ENCODE results near the gene NLGN1.

NLGN1 gene

DNA sequence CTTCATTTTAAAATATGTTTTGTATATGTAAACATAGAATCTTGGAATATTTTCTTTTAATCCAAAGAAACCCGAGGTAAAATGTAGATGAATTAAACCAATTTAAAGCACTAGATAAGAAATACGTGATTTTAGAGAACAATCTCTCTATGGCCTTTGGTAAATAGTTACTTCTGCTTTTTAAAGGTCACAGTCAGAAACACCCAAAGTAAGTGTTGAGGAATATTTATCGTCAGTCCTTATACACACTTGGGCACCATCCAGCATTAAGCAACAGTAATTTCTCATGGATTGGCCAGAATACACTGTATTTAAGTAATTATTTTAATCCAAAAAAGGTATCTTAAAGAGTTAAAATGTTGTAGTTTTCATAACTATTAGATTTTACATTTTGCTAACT is 713.2 kb downstream of the NLGN1 start:
- DNase-seq: no peak

DNA sequence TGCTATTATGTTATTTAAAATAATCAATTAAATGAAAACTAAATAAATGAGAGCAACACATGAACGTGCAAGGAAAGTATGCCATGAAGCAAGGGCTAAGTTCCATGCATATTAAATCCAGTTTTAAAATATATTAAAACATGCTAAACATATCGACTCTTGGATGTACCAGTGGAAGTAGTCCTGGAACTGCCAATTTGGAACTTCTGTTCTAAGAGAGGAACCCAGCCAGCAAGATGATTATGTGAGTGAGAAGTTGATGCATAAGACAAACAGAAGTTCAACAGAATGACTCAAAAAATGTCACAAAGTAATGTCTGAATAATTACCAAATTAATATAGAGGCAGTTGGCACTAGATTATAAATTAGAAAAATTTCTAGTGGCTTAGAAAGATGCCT is 714.2 kb downstream of the NLGN1 start:
- no peak for DNase-seq

DNA sequence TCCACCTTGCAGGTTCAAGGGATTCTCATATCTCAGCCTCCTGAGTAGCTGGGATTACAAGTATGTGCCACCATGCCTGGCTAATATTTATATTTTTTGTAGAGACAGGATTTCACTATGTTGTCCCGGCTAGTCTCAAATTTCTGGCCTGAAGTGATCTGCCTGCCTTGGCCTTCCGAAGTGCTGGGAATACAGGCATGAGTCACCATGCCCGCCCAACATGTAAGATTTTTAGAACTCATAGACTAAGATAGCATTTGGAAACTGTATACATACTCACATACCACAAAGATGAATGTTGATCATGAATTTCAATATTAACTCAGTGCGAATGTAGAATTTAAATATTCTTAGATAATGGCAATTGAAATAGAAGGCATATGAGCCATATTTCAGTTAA is 718.9 kb downstream of the NLGN1 start:
- no peak for DNase-seq

DNA sequence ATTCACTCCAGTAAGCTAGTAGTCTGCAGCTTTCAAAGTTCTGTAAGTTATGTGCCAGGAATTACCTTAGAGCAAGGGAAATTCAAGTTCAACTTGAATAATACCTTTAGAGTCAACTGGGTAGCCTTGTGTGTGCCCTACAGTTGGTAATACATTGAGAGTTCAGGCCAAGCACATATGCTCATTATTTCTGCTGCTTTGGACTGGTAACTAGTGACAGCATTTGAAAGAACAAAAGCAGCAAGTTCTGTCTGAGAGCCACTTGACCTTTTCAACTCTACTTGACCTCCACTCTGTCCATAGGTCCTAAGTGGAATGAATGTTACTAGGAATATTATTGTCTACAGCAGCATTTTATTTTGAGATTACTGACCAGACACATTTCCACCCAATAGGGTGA is 723.5 kb downstream of the NLGN1 start:
- DNase-seq: no peak

DNA sequence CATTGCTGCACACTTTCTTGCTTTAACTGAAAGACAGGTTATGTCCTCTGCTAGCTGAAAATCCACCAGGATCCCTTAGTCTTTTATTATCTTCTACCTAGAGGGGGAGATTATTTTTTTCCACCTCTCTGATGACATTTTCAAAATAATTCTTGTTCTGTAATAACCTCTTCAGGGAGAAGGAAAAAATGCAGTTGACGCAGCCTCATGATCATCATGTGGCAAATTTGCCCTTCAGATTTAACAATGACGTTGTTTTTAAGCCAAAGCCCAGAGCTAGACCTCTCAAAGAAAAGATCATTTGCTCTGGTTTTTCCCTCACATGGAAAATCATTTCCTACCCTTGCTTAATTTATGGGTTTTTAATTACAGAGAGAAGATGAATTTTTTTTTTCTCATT is 724.9 kb downstream of the NLGN1 start:
- no peak for DNase-seq

DNA sequence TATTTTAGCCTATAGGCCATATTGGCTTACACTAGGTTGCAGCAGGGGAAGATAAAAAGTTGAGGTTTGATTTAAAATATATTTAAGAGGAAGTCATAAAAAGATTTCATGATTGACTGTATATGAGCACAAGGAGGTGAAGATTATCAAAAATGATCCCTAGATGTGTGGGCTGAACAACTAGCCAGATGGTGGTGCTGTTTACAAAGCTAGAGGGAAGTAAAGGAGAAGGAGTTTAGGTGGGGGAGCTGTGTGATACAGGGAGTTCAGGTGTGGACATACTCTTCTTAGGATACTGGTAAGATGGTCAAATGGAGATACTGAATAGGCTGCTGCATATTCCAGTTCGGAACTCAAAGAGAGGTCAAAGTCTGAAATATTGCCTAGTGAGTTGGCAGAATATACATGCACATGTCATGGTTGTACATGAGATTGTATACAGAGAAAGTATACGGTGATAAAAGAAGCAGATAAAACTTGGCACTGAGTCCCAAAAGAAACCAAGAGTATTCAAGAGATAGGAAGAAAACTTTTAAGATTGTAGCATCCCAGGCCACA is 727.8 kb downstream of the NLGN1 start:
- no peak for DNase-seq

DNA sequence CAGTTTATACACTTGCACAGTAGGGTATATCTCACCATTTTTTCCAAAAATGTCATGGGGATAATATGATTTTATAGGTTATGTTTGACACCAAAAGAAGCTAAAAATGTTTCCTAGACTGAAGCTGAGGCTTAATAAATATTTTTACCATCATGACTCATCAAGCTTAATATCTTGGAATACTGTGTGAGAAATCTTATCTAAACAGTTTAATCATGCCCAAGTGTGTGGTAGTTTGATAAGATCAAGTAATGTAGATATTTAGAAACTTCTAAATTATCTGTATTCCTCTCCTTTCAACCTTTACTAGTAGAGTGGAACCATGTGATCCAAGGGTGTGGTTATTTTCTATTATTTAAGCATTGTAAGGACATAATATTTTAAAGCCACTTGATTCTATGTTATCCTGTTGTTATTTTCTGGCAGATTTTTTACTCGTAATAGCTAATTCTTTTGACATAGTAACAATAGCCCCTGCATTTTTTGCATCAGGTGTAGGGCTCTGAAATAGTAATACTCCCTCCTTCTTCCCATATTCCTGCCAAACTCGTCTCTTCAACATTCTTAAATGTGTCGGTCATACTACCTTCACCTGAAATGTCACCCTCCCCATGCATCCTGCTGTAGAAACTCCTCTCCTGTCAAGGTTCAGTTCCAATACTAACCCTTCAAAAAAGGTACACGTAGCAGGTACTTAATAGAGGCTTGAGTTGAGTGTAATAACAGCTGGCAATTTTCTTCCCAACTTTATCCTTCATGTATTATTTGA is 729.6 kb downstream of the NLGN1 start:
- DNase-seq: no peak

DNA sequence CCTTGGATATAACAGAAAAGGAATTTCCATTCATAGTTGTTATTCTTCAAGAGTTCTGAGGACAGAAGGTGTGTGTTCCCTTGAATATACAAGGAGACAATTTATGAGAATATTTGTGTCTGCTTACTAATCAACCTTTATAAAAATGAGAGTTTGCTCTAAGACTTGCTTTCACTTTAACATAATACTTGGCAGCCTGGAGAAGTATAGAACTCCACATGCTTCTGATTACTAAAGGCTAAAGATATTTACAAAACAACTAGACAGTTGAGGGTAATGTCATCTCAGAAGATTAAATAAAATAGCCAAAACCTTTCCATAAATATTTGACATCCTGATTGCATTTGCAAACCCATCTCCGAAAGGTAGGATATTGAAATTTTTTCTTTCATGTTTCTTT is 734.5 kb downstream of the NLGN1 start:
- DNase-seq: no peak

DNA sequence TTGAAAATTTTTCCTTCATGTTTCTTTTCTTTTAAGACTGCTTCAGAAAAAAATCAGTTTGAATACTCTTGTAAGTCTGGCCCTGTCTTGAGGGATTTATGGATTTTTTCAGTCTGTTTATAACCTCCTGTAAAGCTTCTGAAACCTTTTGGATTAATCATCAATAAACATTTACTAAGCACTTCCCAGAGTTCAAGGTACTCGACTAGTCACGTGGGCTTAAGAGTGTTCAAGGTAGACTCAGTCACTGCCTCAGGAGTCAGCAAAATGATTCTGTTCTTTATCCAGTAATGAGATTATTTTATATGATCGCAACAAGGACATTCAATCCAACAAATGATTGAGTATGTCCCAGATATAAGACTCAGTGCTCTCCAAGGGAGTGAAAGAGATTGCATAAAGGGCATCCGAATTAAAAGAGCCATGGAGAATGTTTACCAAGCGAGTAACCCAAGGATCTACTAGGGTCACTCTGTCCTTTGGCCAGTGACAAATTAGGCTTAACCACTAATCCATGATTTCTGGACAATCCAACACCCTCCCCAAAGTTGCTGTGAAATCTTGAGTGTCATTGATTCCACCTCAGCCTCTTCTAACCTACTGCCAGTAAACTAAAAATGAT is 735.0 kb downstream of the NLGN1 start:
- no peak for DNase-seq

DNA sequence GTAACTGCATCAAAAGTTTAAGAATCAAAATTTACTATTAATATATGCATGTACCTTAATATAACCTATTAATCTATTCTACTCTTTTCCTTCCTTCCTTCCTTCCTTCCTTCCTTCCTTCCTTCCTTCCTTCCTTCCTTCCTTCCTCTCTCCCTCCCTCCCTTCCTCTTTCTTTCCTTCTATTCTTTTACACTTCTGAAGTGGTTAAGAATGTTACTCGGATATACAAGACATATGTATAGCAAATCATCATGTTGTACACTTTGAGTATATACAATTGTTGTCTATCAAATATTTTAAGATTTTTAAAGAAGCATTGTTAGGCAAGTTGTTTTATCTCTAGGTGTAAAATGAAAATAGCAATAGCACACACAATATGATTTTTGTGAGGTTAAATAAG is 748.5 kb downstream of the NLGN1 start:
- DNase-seq: no peak

DNA sequence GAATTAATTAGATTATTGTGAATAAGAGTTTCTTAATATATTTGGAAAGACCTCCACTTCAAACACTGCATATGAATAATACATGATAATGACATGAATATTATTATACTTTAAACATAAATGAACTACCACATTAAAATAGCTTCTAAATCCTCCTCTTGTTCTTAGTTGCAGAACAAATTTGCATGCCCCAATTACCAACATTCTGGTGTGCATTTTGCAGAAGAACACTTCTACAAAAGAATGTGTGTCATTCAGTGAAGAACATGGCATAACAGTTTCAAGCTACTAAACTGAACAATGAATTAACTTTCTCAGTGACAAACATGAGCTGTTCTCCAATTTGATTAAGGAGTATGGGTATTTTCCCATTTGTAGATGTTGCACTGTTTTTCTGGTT is 750.3 kb downstream of the NLGN1 start:
- DNase-seq: no peak

DNA sequence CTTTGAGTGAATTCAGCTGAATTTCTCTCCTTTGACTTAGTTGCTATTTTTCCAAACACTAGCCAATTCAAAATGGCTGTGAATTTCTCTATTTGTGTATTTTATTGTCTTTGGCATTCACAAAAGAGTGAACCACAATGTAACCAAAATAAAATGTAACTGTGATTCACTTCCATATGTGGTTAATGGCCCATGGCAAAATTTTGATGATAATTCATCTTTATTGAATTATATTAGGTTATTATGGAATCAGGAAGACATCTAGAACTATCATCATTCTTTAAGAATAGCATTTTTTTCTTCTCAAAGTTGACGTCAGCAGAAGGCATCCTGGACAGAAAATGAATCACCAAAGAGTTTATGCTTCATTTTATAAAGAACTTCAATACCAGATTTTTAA is 756.3 kb downstream of the NLGN1 start:
- no peak for DNase-seq

DNA sequence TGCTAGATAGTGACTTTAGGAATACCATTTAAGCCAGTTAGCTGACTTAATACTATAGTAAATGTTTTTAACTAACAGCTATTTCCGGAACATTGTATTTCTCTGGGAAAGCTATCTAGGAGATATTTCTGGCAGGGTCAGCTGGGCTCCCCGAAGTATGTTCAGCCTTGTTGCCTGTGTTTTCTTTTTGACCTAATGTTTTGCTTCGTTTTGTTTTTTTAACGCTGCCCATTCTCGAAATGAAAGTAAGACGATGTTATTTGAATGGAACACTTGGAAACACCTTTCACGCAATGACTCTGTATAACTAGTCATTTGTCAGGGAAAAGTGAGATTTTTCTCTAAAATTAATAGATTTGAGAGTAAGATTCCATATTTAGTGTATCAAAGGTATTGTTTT is 758.7 kb downstream of the NLGN1 start:
- DNase-seq: no peak

DNA sequence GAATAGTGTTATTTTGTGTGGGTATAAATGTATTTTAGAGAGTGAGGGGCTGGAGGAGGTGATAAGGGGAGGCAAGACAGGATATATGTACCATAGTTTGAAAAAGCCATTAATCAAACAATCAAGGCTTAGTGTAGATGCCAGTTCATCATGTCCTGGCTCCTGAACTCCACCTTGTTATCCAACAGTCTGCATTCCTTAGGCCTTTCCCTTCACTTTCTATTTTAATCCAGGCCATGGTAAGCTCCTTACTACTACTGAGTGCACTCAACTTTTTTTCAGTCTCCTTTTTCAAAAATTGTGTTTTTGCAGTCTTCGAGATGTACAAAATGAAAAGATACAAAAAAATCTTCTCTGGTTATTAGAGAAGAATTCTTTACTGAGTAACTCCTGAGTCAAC is 761.1 kb downstream of the NLGN1 start:
- DNase-seq: no peak

DNA sequence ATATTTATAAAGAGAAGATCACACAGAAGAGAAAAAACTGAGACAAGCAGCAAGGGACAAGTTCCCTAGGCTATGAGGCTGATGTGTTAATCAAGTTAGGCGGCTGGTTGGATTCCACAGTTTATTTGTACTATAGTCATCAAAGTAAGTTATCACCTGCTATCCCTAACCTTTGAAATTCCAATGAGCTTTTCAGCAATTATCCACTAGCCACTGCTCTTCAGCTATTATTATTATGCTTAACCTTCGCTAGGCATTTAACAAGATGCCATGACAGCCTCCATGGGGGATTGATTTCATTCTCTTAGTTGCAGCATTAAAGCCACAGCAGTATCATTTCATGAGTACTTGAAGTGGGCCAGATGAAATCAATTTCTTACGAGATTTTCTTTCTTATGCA is 762.1 kb downstream of the NLGN1 start:
- DNase-seq: no peak

DNA sequence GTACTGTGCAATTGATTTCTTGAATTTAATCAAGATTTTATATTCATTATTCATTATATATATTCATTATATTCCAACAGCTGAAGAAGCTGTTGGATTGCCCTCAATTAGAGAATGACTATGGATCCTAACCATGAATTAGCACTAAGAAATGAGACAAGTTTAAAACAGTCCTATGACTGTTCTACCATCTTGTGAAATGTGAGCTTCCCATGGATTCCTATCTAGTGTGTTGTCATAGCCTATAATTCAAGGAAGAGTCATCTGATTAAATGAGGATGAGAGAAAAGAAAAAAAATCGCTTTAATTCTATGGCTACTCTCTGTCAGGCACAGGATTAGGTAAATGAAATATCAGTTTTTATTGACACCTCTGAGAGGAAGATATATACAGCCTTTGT is 765.0 kb downstream of the NLGN1 start:
- DNase-seq: no peak

DNA sequence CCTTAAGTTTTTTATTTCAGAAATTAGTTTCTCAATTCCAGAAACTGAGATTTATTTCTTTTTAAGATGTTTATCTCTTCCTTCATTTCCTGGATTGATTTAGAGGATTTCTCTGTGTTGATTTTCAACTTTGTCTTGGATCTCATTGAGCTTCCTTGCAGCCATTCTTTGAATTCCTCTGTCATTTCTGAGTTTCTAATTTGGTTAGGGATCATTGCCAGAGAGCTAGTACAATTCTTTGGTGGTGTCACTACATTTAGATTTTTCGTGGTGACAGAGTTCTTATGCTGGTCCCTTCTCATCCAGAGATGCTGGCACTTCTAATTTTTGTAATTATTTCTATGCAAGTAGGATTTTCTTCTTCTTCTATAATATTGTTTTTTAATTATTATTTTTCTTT is 770.5 kb downstream of the NLGN1 start:
- DNase-seq: no peak

DNA sequence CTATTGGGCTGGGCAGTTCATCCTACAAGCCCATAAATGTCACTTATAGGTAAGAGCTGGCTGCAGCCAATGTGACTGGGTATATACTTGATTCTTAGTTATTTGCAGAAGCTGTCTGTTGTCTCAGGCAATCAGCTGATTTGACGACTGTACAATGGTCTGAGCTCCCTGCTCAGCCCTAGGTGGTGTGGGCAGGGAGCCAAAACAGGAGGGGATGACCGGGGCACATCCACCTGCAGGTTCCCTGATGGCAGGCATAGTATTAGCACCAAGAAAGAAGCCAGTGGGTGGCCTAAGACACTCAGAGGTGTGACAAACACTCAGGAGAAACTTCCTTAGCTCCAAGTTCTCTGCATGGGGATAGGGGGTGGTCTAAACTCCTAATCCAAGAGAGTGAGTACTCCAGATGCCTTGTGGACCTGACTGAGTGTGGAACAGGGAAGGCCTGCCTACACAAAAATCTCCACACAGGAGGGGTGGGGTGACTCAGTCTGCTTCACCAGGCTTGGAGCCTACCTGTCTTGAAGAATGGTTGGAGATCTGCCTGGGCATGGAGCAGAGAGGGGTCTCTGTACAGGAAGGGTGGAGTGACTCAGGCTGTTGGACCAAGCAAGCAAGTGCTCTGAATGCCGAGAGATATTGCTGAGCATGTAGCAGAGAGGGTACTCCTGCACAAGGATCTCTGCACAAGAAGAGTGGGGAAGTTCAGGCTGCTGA is 771.2 kb downstream of the NLGN1 start:
- DNase-seq: no peak

DNA sequence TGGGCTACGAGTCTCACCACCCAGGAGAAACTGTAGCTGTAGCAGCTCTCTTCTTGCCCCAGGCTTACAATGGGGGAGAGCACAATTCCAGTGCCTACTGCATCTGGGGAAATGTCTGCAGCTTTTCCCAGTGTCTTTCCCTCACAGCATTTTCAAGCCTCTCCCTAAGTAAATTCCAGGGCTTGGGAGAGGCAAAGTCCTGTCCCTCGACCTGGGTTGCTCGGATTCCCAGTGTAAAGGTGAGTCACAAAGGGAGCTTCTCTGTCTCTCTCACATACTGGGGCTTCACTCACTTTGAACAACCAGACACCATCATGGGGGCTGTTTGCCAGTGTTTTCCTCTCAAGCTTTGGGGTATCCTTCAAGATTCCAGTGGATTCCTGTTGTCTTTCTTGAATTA is 772.2 kb downstream of the NLGN1 start:
- DNase-seq: no peak

DNA sequence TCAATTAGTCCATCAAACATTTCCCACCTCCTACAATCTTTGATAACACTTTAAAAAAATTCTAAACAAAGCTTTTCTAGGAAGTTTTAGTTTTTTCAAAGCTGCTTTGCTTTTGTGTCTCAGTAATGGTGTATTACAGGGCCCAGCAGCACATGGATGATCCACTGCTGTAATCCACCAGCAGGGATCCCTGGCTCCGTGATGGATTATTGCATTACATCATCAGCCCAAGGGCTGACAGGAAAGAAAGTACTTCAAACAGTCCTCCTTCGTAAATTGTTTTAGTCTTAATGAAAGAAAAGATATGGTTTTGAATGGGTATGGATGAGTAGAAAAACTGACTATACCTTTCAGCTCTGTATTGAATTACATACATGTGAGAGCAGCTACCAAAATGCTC is 772.7 kb downstream of the NLGN1 start:
- no peak for DNase-seq

DNA sequence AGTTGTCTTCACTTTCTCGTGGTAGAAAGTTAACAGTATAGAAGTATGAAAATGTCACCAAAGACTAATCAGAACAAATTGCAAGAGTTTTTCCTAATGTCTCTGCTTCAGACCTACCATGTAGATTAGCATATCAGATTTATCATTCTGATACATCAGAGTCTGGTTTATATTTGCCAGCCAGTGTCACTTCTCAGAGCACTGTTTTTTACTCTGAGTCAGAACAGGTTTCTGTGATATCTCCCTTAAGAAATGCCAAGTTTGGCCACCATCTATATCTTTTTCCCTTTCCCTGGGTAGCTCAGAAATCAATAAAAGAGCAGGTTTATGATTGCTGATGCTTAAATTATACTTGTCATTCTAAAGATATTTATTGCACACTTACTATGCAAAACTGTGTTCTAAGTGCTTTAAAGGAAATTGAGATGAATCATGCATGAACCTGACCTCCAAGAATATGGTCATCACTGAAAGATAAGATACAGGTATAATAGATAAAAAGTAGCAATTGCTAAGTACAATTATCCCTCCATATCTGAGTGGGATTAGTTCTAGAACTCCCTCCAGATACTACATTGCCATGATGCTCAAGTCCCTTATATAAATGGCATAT is 788.9 kb downstream of the NLGN1 start:
- no peak for DNase-seq

DNA sequence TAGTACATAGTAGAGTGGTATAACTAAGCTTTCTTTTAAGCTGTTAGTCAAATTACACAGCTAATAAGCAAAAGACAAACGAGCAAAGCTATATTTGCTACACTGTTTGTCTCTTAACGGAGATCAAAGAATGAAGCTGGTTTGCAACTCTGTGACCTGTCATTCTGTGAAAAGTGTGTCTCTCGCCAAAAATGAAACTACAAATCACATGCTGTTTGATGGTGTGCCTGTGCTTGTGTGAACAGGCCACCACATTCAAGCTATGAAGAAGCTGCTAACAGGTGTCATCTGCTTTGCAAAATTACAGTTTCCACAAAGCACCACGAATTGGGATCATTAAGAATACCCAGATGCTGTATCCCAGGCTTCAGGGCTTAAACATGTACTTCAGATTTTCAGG is 793.8 kb downstream of the NLGN1 start:
- DNase-seq: no peak

DNA sequence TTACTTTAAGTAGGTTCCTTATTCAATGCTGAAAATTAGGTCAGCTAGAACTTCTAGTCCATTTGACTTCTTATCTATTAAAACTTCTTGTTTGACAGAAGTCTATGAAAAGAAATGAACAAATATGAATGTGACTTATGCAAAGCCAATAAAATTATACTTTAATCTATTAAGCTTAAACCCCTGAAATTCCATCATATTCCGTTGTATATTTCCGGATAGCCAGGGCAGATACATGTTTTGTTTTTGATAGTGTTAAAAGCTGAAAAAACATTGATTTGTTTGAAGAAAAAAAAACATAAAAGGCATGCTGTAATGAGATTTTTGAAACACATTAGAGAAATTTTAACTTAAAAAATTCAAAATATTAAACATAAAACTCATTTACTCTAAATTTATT is 794.4 kb downstream of the NLGN1 start:
- DNase-seq: no peak

DNA sequence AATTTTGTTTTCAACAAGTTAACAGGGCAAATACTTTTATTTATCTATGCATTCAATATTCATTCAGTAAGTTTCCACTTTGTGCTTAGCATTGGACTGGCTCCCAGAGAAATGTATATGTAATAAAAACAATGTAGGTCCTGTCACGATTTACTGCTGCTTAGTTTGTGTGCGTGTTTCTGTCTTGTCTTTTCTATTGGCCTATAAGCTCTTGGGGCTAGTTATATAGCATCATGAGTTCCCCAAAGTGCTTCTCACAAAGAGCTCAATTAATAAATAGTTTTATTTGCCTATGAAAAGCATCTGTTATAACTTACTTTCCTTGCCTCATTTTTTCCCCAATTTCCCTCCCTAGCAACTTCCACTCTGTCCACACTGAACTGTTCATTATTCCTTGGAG is 794.9 kb downstream of the NLGN1 start:
- no peak for DNase-seq
